A673 (cell line): Measurements from ENCODE around the gene ADAM10. TPM values are rescaled to one million over a fixed set of nuclear protein-coding genes. Genes with fewer than 3 reads are reported as not detected.

Source experiments
- BruUV-seq: library from RNA; stranded (reverse); fragments of 400-500 nt; replicated peaks from 2 replicates; lab custom pipeline; 2021; lab: Mats Ljungman, UMichigan
- CTCF ChIA-PET: fragments of 300-600 bp; sonication (Branson Sonifier 250); formaldehyde crosslinking; loops from one replicate; lab custom pipeline; 2022; ENCODE audit warnings: antibody characterized with exemption; lab: Charles Lee
- POLR2A ChIA-PET: fragments of 300-600 bp; sonication (Branson Sonifier 250); formaldehyde crosslinking; loops from one replicate; lab custom pipeline; 2022; ENCODE audit warnings: antibody characterized with exemption; ENCODE audit not compliant: low non-redundant PET; lab: Charles Lee
- DNase-seq: peaks from one replicate; pipeline ENCODE4 v3.0.0-alpha.2; 2015; ENCODE audit warnings: low spot score
- H3K27ac ChIP-seq: fragments of 200-600 bp; sonication (generic); 2 replicates; pipeline ENCODE4 v1.5.1; 2016; ENCODE audit warnings: mixed run types, low read depth, mild to moderate bottlenecking, mixed read lengths, antibody characterized with exemption, low read length; ENCODE audit not compliant: poor library complexity, severe bottlenecking
- H3K27me3 ChIP-seq: fragments of 200-600 bp; sonication (generic); replicated peaks from 2 replicates; pipeline ENCODE4 v1.6.1; 2017; ENCODE audit warnings: mixed run types, low read depth, mild to moderate bottlenecking, mixed read lengths, antibody characterized with exemption, low read length; ENCODE audit not compliant: insufficient read depth, poor library complexity
- H3K36me3 ChIP-seq: fragments of 200-600 bp; sonication (generic); 2 replicates; pipeline ENCODE4 v1.6.1; 2016; ENCODE audit warnings: mixed run types, mild to moderate bottlenecking, mixed read lengths, antibody characterized with exemption, low read length; ENCODE audit not compliant: insufficient read depth, poor library complexity, severe bottlenecking
- H3K4me1 ChIP-seq: fragments of 200-600 bp; sonication (generic); 2 replicates; pipeline ENCODE4 v1.6.1; 2017; ENCODE audit warnings: mixed run types, mild to moderate bottlenecking, mixed read lengths, antibody characterized with exemption, low read length; ENCODE audit not compliant: insufficient read depth, poor library complexity, severe bottlenecking
- H3K4me3 ChIP-seq: fragments of 200-600 bp; sonication (generic); 2 replicates; pipeline ENCODE4 v1.5.1; 2016; ENCODE audit warnings: low read depth, mixed run types, mild to moderate bottlenecking, mixed read lengths, low read length; ENCODE audit not compliant: poor library complexity, severe bottlenecking
- H3K9me3 ChIP-seq: fragments of 200-600 bp; sonication (generic); 2 replicates; pipeline ENCODE4 v1.6.1; 2016; ENCODE audit warnings: mixed run types, low read depth, mild to moderate bottlenecking, mixed read lengths, antibody characterized with exemption, low read length; ENCODE audit not compliant: poor library complexity, severe bottlenecking
- CTCF ChIP-seq: fragments of 300-800, 200-600 bp; sonication (generic); conservative IDR thresholded peaks from 2 replicates; pipeline ENCODE4 v1.5.1; 2017; ENCODE audit warnings: low read depth, mild to moderate bottlenecking, antibody characterized with exemption, low read length, moderate library complexity, mixed read lengths
- EZH2 ChIP-seq: fragments of 200-600 bp; sonication (generic); IDR thresholded peaks from 2 replicates; pipeline ENCODE4 v1.6.1; 2017; ENCODE audit warnings: borderline replicate concordance, low read depth, mild to moderate bottlenecking, mixed read lengths, antibody characterized with exemption, low read length; ENCODE audit not compliant: poor library complexity, severe bottlenecking
- intact Hi-C: fragments of 100-400 bp; cut with micrococcal nuclease; formaldehyde crosslinking; loops from one replicate; pipeline ENCODE4 v1.10.0; 2022; ENCODE audit not compliant: unreplicated experiment
- total RNA-seq: library from RNA; stranded (reverse); gene quantifications from 2 replicates; pipeline ENCODE4 v1.2.3, GENCODE V29; 2021

Gene ADAM10
- total RNA-seq, 1 experiment from 2014 or later = 130 TPM

- Histone ChIP-seq H3K4me3 (no peak overlapping the region), H3K9me3 (no peaks in the 10 kb centered on the region), H3K27me3 (no peaks in the 10 kb centered on the region), H3K27ac (no peak overlapping the region), H3K36me3 (no peaks in the 10 kb centered on the region), H3K4me1 (no peaks in the 10 kb centered on the region)
- DNase-seq = no peak
- TF ChIP-seq EZH2 (no peak), CTCF (no peak)
- ChIA-PET POLR2A (no interaction called here), CTCF (no interaction called here)
- no TSS peak for BruUV-seq
- intact Hi-C loops = no loop called here
Measured at GRCh38 chr15:58569455-58569854, 180.1 kb downstream of the ADAM10 start.

- ChIA-PET POLR2A (no interaction called here), CTCF (no interaction called here)
- intact Hi-C loops = no loop called here
- Histone ChIP-seq H3K9me3 (no peaks in the 10 kb centered on the region), H3K4me3 (no peak overlapping the region), H3K27me3 (no peaks in the 10 kb centered on the region), H3K36me3 (no peaks in the 10 kb centered on the region), H3K27ac (no peak overlapping the region), H3K4me1 (no peaks in the 10 kb centered on the region)
- BruUV-seq = no TSS peak
- no peak for TF ChIP-seq CTCF
- no peak for TF ChIP-seq EZH2
- peak; percentile 21 for DNase-seq
Measured at GRCh38 chr15:58568157-58568571, 181.3 kb downstream of the ADAM10 start.

- BruUV-seq = no TSS peak
- Histone ChIP-seq H3K27ac (no peak overlapping the region), H3K27me3 (no peaks in the 10 kb centered on the region), H3K9me3 (no peaks in the 10 kb centered on the region), H3K4me3 (no peak overlapping the region), H3K36me3 (no peaks in the 10 kb centered on the region), H3K4me1 (no peaks in the 10 kb centered on the region)
- TF ChIP-seq CTCF = no peak
- TF ChIP-seq EZH2 = no peak
- CTCF ChIA-PET = no interaction called here
- intact Hi-C loops = no loop called here
- POLR2A ChIA-PET = no interaction called here
- DNase-seq = no peak
Measured at GRCh38 chr15:58566029-58566428, 183.5 kb downstream of the ADAM10 start.
